HG02610 (cell line): ENCODE results near the gene POTEM.
"Not testable (repeated sequence)": the region's sequence is repeated elsewhere in the genome, so short reads cannot be mapped to it uniquely, and the experiment has no call there.

Experiments
- ATAC-seq: cut with Tn5 transposase; IDR thresholded peaks from one replicate; pipeline ENCODE4 v1.9.1; 2021; ENCODE audit warnings: mild to moderate bottlenecking, moderate library complexity; ENCODE audit not compliant: unreplicated experiment

Gene POTEM

DNA sequence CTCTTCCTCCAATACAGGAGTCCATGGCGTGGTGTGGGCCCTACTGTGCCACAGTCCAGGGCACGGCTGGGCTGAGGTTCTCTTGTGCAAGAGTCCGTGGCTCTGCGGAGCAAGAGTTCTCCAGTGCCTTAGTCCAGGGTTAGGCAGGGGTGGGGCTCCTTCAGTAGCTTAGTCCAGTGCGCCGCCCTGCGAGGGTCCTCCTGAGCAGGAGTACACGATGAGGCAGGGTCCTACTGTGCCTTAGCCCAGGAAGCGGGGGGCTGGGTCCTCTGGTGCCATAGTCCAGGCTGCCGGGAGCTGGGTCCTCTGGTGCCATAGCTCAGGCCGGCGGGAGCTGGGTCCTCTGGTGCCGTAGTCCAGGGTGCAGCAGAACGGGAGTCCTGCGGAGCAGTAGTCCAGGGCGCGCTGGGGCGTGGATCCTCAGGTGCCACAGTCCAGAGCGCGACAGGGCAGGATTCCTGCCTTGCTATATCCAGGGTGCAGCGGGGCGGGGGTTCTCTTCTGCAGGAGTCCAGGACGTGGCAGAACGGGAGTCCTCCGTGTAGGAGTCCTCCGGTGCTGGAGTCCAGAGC is 69.7 kb downstream of the POTEM start:
- not testable (repeated sequence) for ATAC-seq

DNA sequence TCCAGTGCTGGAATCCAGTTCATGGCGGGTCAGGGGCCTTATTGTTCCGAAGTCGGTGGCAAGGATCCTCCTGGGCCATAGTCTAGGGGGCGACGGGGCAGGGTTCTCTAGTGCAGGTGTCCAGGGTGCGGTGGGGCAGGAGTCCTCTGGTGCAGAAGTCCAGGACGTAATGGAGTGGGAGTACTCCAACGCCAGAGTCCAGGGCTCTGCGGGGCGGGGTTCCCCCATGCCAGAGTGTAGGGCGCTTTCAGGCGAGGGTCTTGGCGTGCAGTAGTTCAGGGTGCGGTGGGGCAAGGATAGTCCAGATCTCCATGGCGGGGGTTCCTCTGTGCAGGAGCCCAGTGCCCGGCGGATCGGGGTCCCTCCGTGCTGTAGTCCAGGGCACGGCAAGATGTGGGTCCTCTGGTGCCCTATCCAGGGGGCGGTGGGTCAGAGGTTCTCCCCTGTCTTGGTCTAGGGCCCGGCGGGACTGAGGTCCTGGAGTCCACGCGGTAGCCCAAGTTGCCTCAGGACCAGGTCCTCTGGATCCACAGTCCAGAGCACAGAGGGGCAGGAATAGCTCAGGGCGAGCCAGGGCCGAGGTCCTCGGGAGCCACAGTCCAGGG is 70.9 kb downstream of the POTEM start:
- ATAC-seq = not testable (repeated sequence)

DNA sequence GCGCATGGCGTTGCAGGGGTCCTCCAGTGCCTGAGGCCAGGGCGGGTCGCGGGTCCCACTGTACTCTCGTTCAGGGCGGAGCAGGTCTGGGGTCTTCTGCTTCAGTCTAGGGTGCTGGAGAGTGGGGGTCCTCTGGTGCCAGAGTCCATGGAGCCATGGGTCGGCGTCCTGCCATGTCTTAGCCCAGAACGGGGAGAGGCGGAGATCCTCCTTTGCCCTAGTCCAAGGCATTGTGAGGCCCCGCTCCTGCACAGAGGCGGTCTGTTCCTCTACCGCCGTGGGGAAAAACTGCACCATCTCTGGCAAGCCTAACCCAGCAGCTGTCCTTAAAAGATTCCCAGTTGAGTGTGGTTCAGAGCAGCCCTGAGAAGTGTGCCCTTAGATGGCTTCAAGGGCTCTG is 71.6 kb downstream of the POTEM start:
- ATAC-seq = not testable (repeated sequence)

DNA sequence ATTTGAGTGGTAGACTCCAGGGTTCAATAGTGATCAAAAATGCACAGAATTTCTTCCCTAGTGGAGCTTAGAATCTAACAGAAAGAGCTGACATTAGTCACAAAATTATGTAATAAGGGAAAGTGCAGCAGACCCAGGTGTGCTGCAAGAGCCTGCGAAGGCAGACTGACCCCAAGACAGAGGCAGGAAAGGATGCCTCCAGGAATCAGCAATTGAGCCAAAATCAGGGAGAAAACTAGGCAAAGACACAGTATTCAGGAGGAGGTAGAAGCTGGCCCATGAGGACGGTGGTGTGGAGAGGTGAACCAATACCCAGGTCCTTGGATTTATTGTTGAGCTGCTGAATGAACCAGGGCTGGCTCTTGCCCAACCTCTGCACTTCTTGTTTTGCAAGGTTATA is 76.2 kb downstream of the POTEM start:
- ATAC-seq = not testable (repeated sequence)
